NCI-H2171 treated with DMSO at 0.1 percent for 48 hours (cell line): ENCODE results near the gene TRPT1.

Experiments
- DNase-seq: peaks from one replicate; lab custom pipeline; 2025; lab: John Stamatoyannopoulos, UW

TRPT1 gene

GRCh38 chr11:64230171-64230984 lies 4.4 kb upstream of the TRPT1 start, which contains the start of gene DNAJC4:
Gene DNAJC4, plus strand, starts transcription at chr11:64230548. Its CDS starts 307 bp downstream, at chr11:64230855.
- peak; percentile 91 for DNase-seq

- DNase-seq: no peak
Observed at GRCh38 chr11:64229744-64230170, 3.8 kb upstream of the TRPT1 start.

- DNase-seq: no peak
Observed at GRCh38 chr11:64229090-64229743, 3.2 kb upstream of the TRPT1 start.

GRCh38 chr11:64227405-64227956 lies 1.5 kb upstream of the TRPT1 start:
- DNase-seq: no peak

GRCh38 chr11:64226507-64227051 lies 593 bp upstream of the TRPT1 start:
- peak; percentile 52 for DNase-seq

- DNase-seq: no peak
Observed at GRCh38 chr11:64224891-64225607, 937 bp downstream of the TRPT1 start.

GRCh38 chr11:64224151-64224890 lies 1.7 kb downstream of the TRPT1 start:
- DNase-seq: no peak

GRCh38 chr11:64223001-64223651 lies 2.9 kb downstream of the TRPT1 start:
- DNase-seq: no peak

GRCh38 chr11:64222651-64223000 lies 3.4 kb downstream of the TRPT1 start:
- no peak for DNase-seq

GRCh38 chr11:64220798-64221197 lies 5.2 kb downstream of the TRPT1 start:
- no peak for DNase-seq

GRCh38 chr11:64220271-64220670 lies 5.7 kb downstream of the TRPT1 start:
- DNase-seq: no peak

GRCh38 chr11:64219755-64220154 lies 6.2 kb downstream of the TRPT1 start:
- DNase-seq: no peak

- no peak for DNase-seq
Observed at GRCh38 chr11:64219354-64219684, 6.7 kb downstream of the TRPT1 start.

GRCh38 chr11:64218628-64219353 lies 7.2 kb downstream of the TRPT1 start:
- no peak for DNase-seq

- DNase-seq: no peak
Observed at GRCh38 chr11:64216879-64217278, 9.1 kb downstream of the TRPT1 start.

GRCh38 chr11:64211181-64211872 lies 14.7 kb downstream of the TRPT1 start:
- DNase-seq: no peak

- DNase-seq: peak; percentile 15
Observed at GRCh38 chr11:64210301-64211020, 15.5 kb downstream of the TRPT1 start.

GRCh38 chr11:64209563-64209843 lies 16.5 kb downstream of the TRPT1 start:
- DNase-seq: no peak

GRCh38 chr11:64208796-64209562 lies 17.0 kb downstream of the TRPT1 start:
- no peak for DNase-seq
